Measurements from ENCODE around the gene GRIN3A. TPM values are rescaled to one million over a fixed set of nuclear protein-coding genes. Genes with fewer than 3 reads are reported as not detected.
A peak's percentile ranks its signal among the peaks of the same experiment; 100 is the strongest.
"Not testable (repeated sequence)": the region's sequence is repeated elsewhere in the genome, so short reads cannot be mapped to it uniquely, and the experiment has no call there.

GRIN3A gene
- polyA plus RNA-seq, 1 donor = 1.9 TPM

DNA sequence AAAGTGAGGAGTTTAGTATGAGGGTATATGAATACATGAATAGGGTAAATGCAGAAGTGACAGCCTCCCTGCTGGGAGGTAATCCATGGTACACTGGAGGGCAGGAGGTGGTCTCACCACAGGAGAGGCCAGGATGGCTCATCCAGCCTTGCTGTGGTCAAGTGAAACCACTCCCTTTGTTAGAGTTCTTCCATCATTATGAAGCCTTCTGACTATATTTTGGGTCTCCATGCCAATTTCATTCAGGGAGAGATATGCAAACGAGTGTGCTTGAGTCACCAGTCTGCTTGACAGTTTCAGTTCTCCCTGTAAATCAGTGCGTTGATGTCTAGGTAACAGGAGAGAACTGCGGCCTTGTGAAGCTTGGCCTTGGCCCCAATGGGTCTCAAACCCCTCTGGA, 160.1 kb downstream of the GRIN3A start:
- no peak for DNase-seq

DNA sequence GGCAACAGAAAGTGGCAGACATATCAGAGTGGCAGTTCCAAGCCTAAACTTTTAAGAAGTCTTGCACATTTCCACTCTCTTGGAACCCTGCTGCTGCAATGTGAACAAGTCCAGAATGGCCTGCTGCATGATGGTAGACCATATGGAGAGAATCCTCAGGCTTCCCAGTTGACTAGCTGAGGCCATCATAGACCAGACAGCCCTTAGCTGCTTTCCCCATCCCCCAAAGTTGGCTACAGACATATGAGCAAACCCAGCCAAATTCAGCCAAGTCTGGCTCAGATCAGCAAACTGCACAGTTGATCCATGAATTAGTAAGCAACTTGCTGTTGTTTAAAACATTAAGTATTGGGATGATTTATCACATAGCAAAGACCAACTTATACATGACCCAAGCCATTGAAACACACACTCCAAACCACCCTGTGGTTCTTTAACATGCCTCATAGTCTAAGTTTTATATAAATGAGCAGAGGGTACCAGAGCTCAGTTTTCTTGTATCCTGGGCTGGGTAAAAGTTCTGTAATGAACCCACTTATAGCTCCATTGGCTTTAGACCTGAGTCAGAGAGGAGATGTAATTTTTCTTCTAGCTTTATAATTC, 163.6 kb downstream of the GRIN3A start:
- DNase-seq = no peak

DNA sequence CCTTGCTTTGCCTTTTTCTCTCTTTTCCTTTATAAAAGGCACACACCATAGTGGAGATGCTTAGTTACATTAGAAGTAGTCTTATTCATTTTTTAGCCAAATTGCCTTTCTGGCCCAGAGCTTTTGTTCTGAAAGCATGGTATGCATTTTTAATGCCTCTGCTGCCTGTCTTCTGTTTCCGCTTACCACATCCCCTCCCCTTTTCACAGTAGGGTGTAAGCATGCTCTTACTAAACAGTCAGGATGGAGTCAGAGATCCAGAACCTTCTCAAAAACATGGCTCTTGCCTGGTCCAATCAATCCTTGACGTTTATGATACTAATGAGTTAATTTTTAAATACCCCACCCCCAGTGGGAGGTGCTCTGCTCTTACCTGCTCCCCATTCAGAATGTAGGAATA, 166.1 kb downstream of the GRIN3A start:
- no peak for DNase-seq

DNA sequence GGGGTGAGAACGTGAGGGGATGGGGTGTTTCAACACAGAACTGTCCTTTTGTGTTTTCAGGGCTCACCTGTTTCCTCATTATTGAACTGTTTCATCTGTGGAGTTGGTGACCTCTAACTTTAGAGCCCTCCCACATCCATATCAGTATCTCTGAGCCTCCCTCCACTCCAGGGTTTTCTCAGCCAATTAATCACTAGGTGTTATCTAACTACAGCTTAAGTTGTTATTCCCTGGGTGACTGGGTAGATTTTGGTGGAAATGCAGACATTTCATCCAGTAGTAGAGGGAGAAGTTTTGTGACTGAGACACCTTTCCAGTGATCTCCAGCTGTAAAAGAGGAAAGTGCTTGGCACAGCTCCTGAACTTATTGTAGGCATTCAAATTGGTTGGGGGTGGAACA, 167.3 kb downstream of the GRIN3A start:
- no peak for DNase-seq

DNA sequence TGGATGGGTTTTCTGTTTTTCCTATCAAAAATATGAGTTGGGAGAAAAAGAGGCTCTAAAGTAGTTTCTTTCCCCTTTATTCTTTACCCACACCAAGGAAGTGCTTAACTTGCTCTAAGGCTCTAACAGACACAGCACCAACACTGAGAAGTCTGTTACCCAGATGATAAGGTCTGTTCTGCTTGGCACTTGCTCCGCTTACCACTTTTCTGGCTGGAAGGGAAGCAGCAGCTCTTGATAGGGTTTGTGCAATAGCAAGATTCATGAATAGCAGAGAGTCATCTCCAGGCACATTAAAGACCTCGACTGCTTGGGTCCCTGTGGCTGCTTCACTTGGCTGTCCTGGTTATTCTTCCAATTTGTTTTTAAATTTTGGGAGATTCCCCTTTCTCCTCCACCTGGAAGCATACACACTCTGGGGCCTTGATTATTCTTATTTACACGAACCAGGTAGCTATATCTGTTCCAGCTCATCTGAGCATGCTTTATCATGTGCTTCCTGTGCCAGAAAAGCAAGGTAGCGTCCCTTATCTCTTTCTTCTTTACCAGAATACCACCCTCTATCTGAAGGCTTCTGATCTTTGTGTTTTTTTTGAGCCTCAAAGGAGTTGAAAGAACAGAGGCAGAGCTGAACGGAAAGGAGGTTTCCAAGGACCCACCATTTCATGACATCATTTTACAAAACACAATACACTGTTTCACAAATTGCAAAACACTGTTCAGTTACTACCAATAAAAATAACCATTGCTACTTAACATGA, 168.5 kb downstream of the GRIN3A start:
- no peak for DNase-seq

DNA sequence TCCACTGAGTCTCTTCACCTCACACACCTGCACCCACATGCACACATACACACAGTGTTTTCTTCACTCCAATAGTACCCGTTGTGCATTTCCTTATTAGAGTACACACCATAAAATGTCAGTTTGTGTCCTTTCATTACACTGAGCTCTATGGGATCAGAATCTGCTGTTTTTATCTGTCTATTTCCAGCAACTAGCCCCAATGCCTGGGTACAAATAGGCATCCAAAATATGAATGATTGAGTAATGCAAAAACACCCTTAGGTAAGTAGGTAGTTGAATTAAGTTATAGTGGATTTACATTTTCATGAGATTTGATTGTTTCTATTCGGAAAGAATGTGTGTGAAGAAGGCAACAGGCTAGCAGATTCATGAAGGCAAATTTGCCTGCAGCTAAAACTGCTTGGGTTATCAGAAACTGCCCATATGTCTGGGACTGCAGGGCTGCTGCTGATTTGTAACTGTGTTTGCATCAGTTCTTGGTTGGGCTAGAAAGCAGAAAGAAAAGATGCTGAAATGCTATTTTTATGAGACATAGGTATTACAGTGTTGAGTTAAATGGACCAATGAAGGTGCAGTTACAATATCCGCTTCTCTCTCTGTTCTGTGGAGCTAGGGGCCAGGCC, 170.6 kb downstream of the GRIN3A start:
- no peak for DNase-seq

DNA sequence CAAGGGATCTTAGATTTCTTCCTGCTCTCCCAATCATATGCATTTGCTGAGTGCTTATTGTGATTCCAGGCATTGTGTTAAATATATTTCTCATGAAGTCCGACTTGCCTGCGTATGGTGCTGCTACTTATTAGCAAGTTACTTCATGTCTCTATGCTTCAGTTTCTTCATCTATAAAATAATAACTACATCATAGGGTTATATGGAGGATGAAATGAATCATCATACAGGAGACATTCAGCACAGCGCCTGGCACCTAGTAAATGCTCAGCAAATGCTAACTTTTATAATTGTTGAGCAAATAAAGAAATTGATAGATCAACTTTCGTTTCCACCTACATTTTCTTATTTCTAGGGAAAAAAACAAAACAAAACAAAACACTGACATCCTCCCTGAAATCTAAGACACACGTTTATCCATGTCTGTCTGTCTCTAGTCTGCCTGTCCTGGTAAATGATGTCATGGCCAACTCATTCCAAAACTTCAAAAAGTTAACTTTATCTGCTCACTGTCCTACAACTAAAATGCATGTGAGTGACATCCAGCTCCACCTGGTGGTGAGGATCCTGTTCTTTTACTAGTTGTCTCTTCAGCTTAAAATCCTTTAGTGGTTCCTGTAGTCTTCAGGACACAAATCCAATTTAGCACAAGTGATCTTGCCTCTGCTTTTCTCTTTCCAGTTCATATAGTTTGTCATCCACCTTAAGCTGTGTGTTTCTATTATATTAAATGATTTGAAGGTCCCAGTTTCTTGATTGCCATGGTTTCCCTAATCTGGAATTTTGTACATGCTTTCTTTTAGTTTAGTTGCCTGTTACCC, 171.3 kb downstream of the GRIN3A start:
- no peak for DNase-seq

DNA sequence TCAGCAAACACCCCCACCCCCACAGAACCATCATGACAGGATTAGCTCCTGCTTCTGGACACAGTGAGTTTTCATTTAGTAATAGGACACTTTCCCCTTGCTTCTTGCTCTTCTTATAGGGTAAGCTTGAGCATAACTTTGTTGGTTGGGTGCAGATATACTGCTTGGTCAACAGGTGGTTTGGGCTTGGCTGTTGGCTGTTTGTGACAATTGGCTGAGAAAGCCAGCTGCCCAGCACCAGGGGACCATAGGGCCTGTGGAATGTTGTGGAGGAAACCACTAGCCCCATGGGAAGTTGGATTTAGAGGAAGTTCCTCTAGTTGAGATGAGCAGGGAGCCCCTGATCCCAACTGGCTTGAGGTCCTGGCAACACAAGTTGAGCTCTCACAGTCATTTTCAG, 174.2 kb downstream of the GRIN3A start:
- DNase-seq = no peak

DNA sequence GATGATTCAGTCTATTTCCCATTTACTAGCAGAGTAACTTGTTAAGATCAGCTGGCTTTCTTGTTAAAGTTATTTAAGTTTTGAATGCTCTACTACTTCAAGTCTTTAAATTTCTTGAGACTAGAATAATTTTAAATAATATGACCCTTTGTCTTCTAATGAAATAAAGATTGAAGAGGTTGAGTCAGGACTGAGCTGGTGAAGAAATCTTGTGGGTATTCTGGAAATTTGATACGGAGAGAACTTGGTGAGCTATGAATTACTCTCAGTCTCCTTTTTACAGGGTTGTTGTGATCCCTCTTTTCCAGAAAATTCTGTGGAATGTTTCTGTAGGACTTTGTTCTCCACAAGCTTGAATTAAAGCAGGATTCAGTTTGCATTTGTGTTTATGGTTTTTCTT, 175.5 kb downstream of the GRIN3A start:
- no peak for DNase-seq

DNA sequence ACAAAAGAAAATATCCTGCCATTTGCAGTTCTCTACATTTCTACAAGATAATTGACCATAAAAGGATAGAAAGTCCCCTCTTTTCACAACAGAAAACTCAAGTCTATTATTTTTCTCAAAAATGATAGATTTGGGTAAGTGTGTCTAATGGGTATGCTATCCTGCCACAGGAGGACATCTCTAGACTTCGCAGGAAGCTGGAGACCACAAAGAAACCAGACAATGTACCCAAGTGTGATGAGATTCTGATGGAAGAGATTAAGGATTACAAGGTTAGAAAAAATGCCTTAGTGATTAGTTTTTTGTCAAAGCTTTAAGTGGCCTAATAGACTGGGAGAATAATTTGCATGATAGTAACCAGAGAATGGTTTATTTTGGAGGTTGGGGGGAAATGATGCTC, 176.7 kb downstream of the GRIN3A start:
- DNase-seq = no peak

DNA sequence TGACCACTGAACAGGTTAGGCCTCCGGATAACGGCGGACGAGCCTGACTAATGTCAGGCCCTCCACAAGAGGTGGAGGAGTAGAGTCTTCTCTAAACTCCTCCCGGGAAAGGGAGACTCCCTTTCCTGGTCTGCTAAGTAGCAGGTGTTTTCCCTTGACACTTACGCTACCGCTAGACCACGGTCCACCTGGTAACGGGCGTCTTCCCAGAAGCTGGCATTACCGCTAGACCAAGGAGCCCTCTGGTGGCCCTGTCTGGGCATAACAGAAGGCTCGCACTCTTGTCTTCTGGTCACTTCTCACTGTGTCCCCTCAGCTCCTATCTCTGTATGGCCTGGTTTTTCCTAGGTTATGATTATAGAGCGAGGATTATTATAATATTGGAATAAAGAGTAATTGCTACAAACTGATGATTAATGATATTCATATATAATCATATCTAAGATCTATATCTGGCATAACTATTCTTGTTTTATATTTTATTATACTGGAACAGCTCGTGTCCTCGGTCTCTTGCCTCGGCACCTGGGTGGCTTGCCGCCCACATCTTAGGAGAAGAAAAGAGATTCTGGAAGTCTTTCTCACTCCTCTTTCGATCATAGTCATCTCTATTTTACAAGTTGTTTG, 188.9 kb downstream of the GRIN3A start:
- DNase-seq = not testable (repeated sequence)

DNA sequence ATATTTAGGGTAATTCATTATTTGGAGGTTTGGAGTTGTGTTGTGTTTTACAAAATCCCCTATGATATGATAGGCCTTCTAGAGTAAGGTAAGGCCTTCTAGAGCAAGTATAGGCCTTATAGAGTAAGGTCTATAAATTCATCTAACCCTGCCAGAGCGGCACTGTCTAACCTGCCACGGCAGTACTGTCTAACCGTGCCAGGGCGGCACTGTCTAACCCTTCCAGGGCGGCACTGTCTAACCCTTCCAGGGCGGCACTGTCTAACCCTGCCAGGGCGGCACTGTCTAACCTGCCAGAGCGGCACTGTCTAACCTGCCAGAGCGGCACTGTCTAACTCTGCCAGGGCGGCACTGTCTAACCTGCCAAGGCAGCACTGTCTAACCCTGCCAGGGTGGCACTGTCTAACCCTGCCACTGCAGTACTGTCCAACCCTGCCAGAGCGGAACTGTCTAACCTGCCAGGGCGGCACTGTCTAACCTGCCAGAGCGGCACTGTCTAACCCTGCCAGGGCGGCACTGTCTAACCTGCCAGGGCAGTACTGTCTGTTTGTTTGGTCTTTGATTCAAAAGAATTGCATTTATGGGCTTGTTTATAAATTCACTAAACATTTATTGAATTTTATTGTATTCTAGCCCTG, 195.2 kb downstream of the GRIN3A start:
- no peak for DNase-seq

DNA sequence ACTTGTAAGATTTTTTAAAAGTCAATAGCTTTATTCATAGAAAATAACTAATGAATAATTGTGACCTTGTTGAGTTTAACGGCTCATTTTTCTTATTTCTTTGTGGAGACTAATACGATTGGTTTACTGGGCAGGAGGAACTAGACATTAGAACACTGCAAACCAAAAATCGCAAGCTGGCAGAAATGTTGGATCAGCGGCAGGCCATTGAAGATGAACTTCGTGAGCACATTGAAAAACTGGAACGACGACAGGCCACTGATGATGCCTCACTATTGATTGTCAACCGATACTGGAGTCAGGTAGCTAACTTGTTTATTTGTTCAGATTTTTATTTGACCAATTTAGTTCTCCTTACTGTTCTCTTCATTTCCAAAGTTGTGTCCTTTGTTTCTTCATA, 198.4 kb downstream of the GRIN3A start:
- no peak for DNase-seq

DNA sequence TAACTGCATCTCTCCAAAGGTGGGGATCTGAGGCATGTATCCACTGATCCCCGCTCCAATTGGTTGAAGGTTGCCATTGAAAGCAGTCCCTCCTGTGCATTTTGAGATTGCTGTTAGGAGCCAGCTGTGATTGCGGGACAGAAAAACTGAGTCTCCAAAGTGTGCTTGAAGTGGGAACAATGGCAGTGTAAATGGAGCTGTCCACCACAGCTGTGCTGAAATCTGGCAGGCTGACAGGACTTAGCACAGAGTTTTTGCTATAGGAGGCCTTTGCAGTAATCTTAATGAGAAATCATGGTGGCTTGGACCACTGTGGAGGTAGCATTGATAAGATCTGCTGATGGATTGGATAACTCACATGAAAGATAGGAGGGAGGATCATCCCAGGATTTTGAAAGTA, 201.5 kb downstream of the GRIN3A start:
- peak; percentile 48 for DNase-seq

DNA sequence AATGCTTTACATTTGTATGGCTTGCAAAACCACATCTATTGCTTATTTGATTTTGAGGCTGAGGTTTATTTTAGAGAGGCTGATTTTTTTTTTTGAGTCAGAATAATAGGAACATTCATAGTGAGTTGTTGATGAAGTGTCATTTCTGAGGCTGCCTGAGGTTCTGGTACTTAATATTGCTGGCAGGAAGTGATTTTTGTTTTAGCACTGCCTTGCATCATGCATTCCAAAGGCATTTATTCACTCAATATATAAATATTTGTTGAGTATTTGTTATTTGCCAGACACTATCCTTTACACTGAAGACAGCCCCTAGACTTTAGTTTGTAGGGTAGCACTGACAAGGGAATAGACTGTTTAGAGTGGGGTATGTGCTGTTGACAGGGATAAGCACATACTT, 202.1 kb downstream of the GRIN3A start:
- DNase-seq = no peak

DNA sequence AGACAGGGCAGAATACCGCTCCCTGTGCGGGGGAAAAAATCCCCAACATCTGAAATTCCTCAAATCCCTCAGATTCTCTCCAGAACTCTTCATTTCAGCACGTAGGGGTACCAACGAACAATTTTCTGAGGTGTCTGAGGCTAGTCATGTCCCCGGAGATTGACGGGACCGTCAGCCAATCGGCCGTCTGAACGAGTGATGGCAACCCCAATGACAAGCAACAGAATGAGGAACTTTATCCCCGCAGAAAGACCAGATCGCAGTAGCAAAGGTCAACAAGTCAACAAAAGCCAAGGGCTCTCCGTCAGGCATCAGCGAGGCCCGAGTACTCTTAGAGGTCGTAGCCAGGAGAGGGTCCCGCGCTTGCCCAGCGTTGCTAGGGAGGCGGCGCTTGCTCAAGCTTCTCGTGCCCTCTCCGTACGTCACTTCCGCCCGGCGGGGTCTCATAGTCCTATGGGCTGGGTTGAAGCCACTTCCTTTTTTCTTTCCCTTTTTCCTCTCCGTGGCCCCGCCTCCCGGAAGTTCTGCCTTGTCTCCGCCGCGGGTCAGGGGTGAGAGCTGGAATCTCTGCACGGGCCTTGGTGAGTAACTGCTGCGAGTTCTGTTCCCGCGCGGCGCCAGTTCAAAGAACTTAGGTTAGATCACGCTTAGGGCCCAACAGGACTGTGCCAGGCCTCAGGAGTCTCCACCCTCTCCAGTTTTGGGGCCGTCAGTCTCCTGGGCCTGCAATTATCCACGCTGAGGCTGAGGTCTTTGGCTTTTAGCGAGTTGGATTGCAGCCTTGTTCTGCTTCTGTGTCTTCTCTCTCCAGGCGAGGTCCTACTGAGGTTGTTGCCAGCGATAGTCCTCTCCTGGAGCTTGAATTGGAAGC, 204.9 kb downstream of the GRIN3A start, which contains the start of gene RNF20:
RNF20 (plus strand) TSS at position 520 of the 871 bp plus-strand sequence. CDS start 1,571 bp downstream, outside the sequence.
- DNase-seq = peak; percentile 100

DNA sequence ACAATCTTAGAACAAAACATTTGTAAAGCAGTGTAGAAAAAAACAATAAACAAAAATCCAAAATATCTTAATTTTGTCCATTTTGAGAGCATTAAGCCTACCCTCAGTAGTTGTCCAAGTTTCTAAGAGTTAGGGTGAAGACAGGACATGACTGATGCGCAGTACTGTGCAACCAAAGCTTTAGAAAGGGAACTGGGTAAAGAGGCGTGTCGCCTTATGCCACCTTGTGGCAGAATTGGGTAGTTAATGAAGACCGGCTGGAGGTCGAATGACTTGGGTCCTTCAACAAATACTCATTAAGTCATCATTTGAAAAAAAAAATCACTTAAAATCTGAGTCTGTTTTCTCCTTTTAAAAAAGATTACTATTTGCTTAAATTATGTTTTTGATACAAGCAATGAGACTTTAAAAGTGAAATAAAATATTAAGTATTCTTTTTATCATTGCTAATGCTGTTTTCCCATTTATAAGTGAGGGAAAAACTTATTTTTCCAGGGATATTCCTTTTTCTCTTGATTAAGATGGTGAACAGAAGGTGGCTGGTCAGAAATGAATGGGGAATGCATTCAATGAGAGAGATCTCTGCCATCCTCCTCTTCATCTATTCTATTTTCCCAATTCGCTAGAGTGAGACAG, 208.3 kb downstream of the GRIN3A start:
- peak; percentile 73 for DNase-seq

DNA sequence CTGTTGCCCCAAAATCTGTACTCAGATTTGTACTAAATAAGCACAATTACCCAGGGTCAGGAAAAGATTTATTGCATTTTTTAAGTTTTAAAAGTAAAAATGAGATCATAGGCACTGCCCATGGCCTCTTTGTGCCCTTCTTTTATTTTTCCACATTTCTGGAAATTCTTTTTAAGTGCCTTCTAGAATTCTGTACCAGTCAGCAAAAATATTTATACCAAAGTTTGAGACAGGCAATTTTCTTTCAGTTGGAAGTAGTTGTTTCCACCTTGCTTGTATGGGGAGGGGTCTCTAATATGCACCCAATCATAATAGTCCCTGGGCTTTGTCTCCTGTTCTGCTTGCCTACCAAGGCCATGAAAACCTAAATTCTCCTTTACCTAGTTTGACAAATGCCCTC, 210.4 kb downstream of the GRIN3A start:
- DNase-seq = no peak

DNA sequence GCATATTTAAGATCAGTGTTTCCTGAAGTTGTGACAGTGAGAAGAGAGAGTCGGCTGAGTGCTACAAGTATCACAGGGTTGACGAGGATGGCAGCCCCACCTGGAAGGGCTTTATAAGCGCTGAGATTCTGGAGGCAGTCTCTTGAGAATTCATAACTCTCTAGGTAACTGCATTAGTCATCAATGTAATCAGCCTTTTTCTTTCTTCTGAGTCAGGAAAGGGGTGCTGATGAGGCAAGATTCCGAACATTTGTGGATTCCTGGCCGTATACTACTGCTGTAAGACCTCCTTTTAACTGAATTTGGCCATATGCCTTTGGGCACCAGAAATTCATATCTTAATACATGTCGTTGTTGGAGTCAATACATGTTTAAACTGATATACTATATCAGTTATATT, 211.4 kb downstream of the GRIN3A start:
- no peak for DNase-seq

DNA sequence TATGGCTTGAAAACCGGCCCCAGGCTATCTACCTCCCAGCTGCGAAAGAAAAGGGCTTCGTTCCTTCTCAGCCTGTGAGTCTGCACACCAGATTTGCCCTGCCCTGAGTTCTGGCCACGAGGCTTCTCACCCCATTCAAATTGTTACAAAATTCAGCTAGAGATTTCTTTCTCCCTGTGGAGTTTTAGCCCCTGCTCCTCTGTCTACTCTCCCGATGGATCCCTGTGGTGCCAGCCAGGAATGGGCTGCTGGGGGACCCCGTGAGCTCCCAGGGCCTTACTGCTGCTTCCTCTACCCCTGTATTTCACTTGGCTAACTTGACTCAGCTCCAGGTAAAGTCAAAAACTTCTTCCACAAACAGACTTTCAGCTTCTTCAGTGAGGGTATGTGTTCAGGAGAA, 214.1 kb downstream of the GRIN3A start:
- no peak for DNase-seq
